ENCODE data around the gene DUSP22.

The DUSP22 gene

GRCh38 chr6:392441-393390, 100.4 kb downstream of the DUSP22 start:
- DNase-seq (ENCODE audit: low read depth in 4 of 4, low spot score in 1 of 4): no peak

GRCh38 chr6:393391-394221, 101.3 kb downstream of the DUSP22 start:
- no peak for DNase-seq (ENCODE audit: low read depth in 4 of 4, low spot score in 1 of 4)

GRCh38 chr6:394641-395289, 102.5 kb downstream of the DUSP22 start:
- DNase-seq (ENCODE audit: low read depth in 4 of 4, low spot score in 1 of 4): no peak

- DNase-seq (ENCODE audit: low read depth in 4 of 4, low spot score in 1 of 4): no peak
Observed at GRCh38 chr6:395432-396125, 103.3 kb downstream of the DUSP22 start.

- DNase-seq (ENCODE audit: low read depth in 4 of 4, low spot score in 1 of 4): no peak
Observed at GRCh38 chr6:396126-396520, 103.8 kb downstream of the DUSP22 start.

- DNase-seq (ENCODE audit: low read depth in 4 of 4, low spot score in 1 of 4): no peak
Observed at GRCh38 chr6:397056-397455, 104.8 kb downstream of the DUSP22 start.

- DNase-seq (ENCODE audit: low read depth in 4 of 4, low spot score in 1 of 4): no peak
Observed at GRCh38 chr6:397604-398003, 105.3 kb downstream of the DUSP22 start.

- no peak for DNase-seq (ENCODE audit: low read depth in 4 of 4, low spot score in 1 of 4)
Observed at GRCh38 chr6:398065-398464, 105.8 kb downstream of the DUSP22 start.

- DNase-seq (ENCODE audit: low read depth in 4 of 4, low spot score in 1 of 4): no peak
Observed at GRCh38 chr6:398558-399078, 106.3 kb downstream of the DUSP22 start.

GRCh38 chr6:399785-400534, 107.7 kb downstream of the DUSP22 start:
- no peak for DNase-seq (ENCODE audit: low read depth in 4 of 4, low spot score in 1 of 4)

- no peak for DNase-seq (ENCODE audit: low read depth in 4 of 4, low spot score in 1 of 4)
Observed at GRCh38 chr6:400815-401214, 108.5 kb downstream of the DUSP22 start.
